Measurements from ENCODE around the gene CYP4A22. TPM values are rescaled to one million over a fixed set of nuclear protein-coding genes. Genes with fewer than 3 reads are reported as not detected.

Gene CYP4A22
- polyA plus RNA-seq, 1 of the 3 experiments (the other 2 are of a cell fraction), result not detected

- WGBS (ENCODE audit: low lambda C conversion rate), result 25% methylated on average over 2 of the region's 3 CpGs
- TF ChIP-seq RAD21 (IDR thresholded peaks at IDR 0.05; ENCODE audit: low read length), result no peak
- no peak for TF ChIP-seq SMC3 (IDR thresholded peaks at IDR 0.05; ENCODE audit: low read depth, low read length)
- no peak for TF ChIP-seq YY1 (IDR thresholded peaks at IDR 0.05; ENCODE audit: low read depth)
- no peak for TF ChIP-seq RXRA (IDR thresholded peaks at IDR 0.05; ENCODE audit: borderline replicate concordance, low read depth)
- no peak for TF ChIP-seq FOSL2 (IDR thresholded peaks at IDR 0.05; ENCODE audit: borderline replicate concordance, low read depth)
- TF ChIP-seq TAF1 (IDR thresholded peaks at IDR 0.05; ENCODE audit: borderline replicate concordance, low read depth, low read length), result no peak
- TF ChIP-seq REST (IDR thresholded peaks at IDR 0.05; ENCODE audit: low read depth, low read length), result no peak
- TF ChIP-seq NRF1 (IDR thresholded peaks at IDR 0.05; ENCODE audit: low read depth, low read length), result no peak
- TF ChIP-seq RFX5 (IDR thresholded peaks at IDR 0.05; ENCODE audit: low read length), result no peak
- TF ChIP-seq NFIC (IDR thresholded peaks at IDR 0.05; ENCODE audit: borderline replicate concordance), result no peak
- no peak for TF ChIP-seq GABPA (IDR thresholded peaks at IDR 0.05; ENCODE audit: low read depth)
- H3K27me3 ChIP-seq (ENCODE audit: insufficient read depth), result peaks cover 24% of the 10 kb centered on the region
Measured at GRCh38 chr1:47196622-47197021, 59.4 kb downstream of the CYP4A22 start.

GRCh38 chr1:47198214-47198613 lies 61.0 kb downstream of the CYP4A22 start:
- no peak for TF ChIP-seq ELF1 (IDR thresholded peaks at IDR 0.05)
- TF ChIP-seq EP300 (IDR thresholded peaks at IDR 0.05; ENCODE audit: borderline replicate concordance in 1 of 2, low read depth in 1 of 2, low read length in 1 of 2), result no peak
- no peak for TF ChIP-seq MAX (IDR thresholded peaks at IDR 0.05; ENCODE audit: low read depth)
- TF ChIP-seq FOXM1 (IDR thresholded peaks at IDR 0.05; ENCODE audit: low read depth), result no peak
- TF ChIP-seq REST (IDR thresholded peaks at IDR 0.05; ENCODE audit: low read depth, low read length), result no peak
- no peaks in the 10 kb centered on the region for H3F3A ChIP-seq (replicated peaks; ENCODE audit: insufficient read depth)
- H3K4me1 ChIP-seq (ENCODE audit: control insufficient read depth in 1 of 2, insufficient read depth in 2 of 2, low read depth in 1 of 2, low read length in 1 of 2), result no peaks in the 10 kb centered on the region
- no peak for DNase-seq
- H4K20me1 ChIP-seq (ENCODE audit: insufficient read depth), result no peaks in the 10 kb centered on the region
- no peaks in the 10 kb centered on the region for H3K79me2 ChIP-seq (ENCODE audit: insufficient read depth)
- no peak overlapping the region for H3K9ac ChIP-seq
- no peak overlapping the region for H3K27ac ChIP-seq (ENCODE audit: low read depth in 2 of 2, low read length in 1 of 2)
- H3K4me3 ChIP-seq (ENCODE audit: low read depth in 2 of 2, low read length in 1 of 2), result no peak overlapping the region
- POLR2A ChIA-PET, result no interaction called here
- WGBS (ENCODE audit: low lambda C conversion rate), result 61% methylated on average over 4 of the region's 4 CpGs
- no peaks in the 10 kb centered on the region for H3K9me3 ChIP-seq
- H3K27me3 ChIP-seq (ENCODE audit: insufficient read depth), result peaks cover 24% of the 10 kb centered on the region
- H3K4me2 ChIP-seq, result no peak overlapping the region
- no peak overlapping the region for H2AFZ ChIP-seq (ENCODE audit: low read depth)
- H3K9me2 ChIP-seq, result no peaks in the 10 kb centered on the region
- CTCF ChIA-PET, result interaction anchor here (0.7 to 2.2 kb wide), 4 partner anchors 8 to 234 kb away, joined by 3 to 8 read pairs (median 3); partner anchors contain the start of gene PDZK1IP1
- no peaks in the 10 kb centered on the region for H3K36me3 ChIP-seq (replicated peaks in 1 of 2; ENCODE audit: control insufficient read depth in 1 of 2, insufficient read depth in 2 of 2, low read length in 1 of 2)

More at GRCh38 chr1:47196622-47197021, 59.4 kb downstream of the CYP4A22 start:
- Histone ChIP-seq H3K36me3 (replicated peaks in 1 of 2; ENCODE audit: control insufficient read depth in 1 of 2, insufficient read depth in 2 of 2, low read length in 1 of 2) (no peaks in the 10 kb centered on the region), H3K27ac (ENCODE audit: low read depth in 2 of 2, low read length in 1 of 2) (no peak overlapping the region), H3K79me2 (ENCODE audit: insufficient read depth) (no peaks in the 10 kb centered on the region), H3K4me1 (ENCODE audit: control insufficient read depth in 1 of 2, insufficient read depth in 2 of 2, low read depth in 1 of 2, low read length in 1 of 2) (peaks cover 0 to 3% of the 10 kb centered on the region in 2 experiments; a peak in 1 of 4 replicates), H3F3A (replicated peaks; ENCODE audit: insufficient read depth) (no peaks in the 10 kb centered on the region), H3K9ac (no peak overlapping the region), H3K9me3 (no peaks in the 10 kb centered on the region), H3K4me3 (ENCODE audit: low read depth in 2 of 2, low read length in 1 of 2) (no peak overlapping the region), H2AFZ (ENCODE audit: low read depth) (no peak overlapping the region), H3K9me2 (no peaks in the 10 kb centered on the region), H4K20me1 (ENCODE audit: insufficient read depth) (no peaks in the 10 kb centered on the region), H3K4me2 (no peak overlapping the region)
- no peak for DNase-seq
- ChIA-PET CTCF (interaction anchor here (0.7 to 10.7 kb wide), 3 partner anchors 15 to 240 kb away, joined by 3 to 143 read pairs (median 9); no protein-coding TSS in a partner anchor), POLR2A (no interaction called here)

All from SK-N-SH (cell line).